ENCODE data around the gene KRT39.

The KRT39 gene

GRCh38 chr17:40962059-40962561, 4.6 kb downstream of the KRT39 start:
- no peak for TF ChIP-seq POLR2A (IDR thresholded peaks at IDR 0.05; ENCODE audit: low read depth, low read length)
- FAIRE-seq (no peak), DNase-seq (ENCODE audit: insufficient read length, low spot score) (no peak)

- DNase-seq (ENCODE audit: insufficient read length, low spot score) (no peak), FAIRE-seq (no peak)
- no peak for TF ChIP-seq POLR2A (IDR thresholded peaks at IDR 0.05; ENCODE audit: low read depth, low read length)
Observed at GRCh38 chr17:40961591-40961990, 5.2 kb downstream of the KRT39 start.

- no peak for DNase-seq (ENCODE audit: insufficient read length, low spot score)
- TF ChIP-seq POLR2A (IDR thresholded peaks at IDR 0.05; ENCODE audit: low read depth, low read length): no peak
- no peak for FAIRE-seq
Observed at GRCh38 chr17:40960144-40960543, 6.6 kb downstream of the KRT39 start.

GRCh38 chr17:40958086-40958953, 8.4 kb downstream of the KRT39 start:
- FAIRE-seq (no peak), DNase-seq (ENCODE audit: insufficient read length, low spot score) (no peak)
- no peak for TF ChIP-seq POLR2A (IDR thresholded peaks at IDR 0.05; ENCODE audit: low read depth, low read length)

- FAIRE-seq (peak; percentile 70), DNase-seq (ENCODE audit: insufficient read length, low spot score) (peak; percentile 45)
- TF ChIP-seq POLR2A (IDR thresholded peaks at IDR 0.05; ENCODE audit: low read depth, low read length): no peak
Observed at GRCh38 chr17:40956401-40957254, 10.1 kb downstream of the KRT39 start.

GRCh38 chr17:40953881-40954280, 12.9 kb downstream of the KRT39 start:
- no peak for DNase-seq (ENCODE audit: insufficient read length, low spot score)
- TF ChIP-seq POLR2A (IDR thresholded peaks at IDR 0.05; ENCODE audit: low read depth, low read length): no peak
- FAIRE-seq: no peak

GRCh38 chr17:40952661-40953060, 14.1 kb downstream of the KRT39 start:
- DNase-seq (ENCODE audit: insufficient read length, low spot score): no peak
- FAIRE-seq: no peak
- no peak for TF ChIP-seq POLR2A (IDR thresholded peaks at IDR 0.05; ENCODE audit: low read depth, low read length)

GRCh38 chr17:40952154-40952553, 14.6 kb downstream of the KRT39 start:
- DNase-seq (ENCODE audit: insufficient read length, low spot score): no peak
- no peak for TF ChIP-seq POLR2A (IDR thresholded peaks at IDR 0.05; ENCODE audit: low read depth, low read length)
- FAIRE-seq: no peak

GRCh38 chr17:40951011-40951622, 15.6 kb downstream of the KRT39 start:
- no peak for FAIRE-seq
- DNase-seq (ENCODE audit: insufficient read length, low spot score): no peak
- no peak for TF ChIP-seq POLR2A (IDR thresholded peaks at IDR 0.05; ENCODE audit: low read depth, low read length)

- TF ChIP-seq POLR2A (IDR thresholded peaks at IDR 0.05; ENCODE audit: low read depth, low read length): no peak
- no peak for FAIRE-seq
- DNase-seq (ENCODE audit: insufficient read length, low spot score): no peak
Observed at GRCh38 chr17:40950176-40950575, 16.6 kb downstream of the KRT39 start.

GRCh38 chr17:40949418-40949817, 17.3 kb downstream of the KRT39 start:
- no peak for FAIRE-seq
- TF ChIP-seq POLR2A (IDR thresholded peaks at IDR 0.05; ENCODE audit: low read depth, low read length): no peak
- no peak for DNase-seq (ENCODE audit: insufficient read length, low spot score)

- FAIRE-seq (no peak), DNase-seq (ENCODE audit: insufficient read length, low spot score) (no peak)
- TF ChIP-seq POLR2A (IDR thresholded peaks at IDR 0.05; ENCODE audit: low read depth, low read length): no peak
Observed at GRCh38 chr17:40947929-40948328, 18.8 kb downstream of the KRT39 start.

GRCh38 chr17:40945414-40945813, 21.3 kb downstream of the KRT39 start:
- DNase-seq (ENCODE audit: insufficient read length, low spot score): no peak
- FAIRE-seq: no peak
- TF ChIP-seq POLR2A (IDR thresholded peaks at IDR 0.05; ENCODE audit: low read depth, low read length): no peak

- TF ChIP-seq POLR2A (IDR thresholded peaks at IDR 0.05; ENCODE audit: low read depth, low read length): no peak
- DNase-seq (ENCODE audit: insufficient read length, low spot score) (no peak), FAIRE-seq (no peak)
Observed at GRCh38 chr17:40944531-40944930, 22.2 kb downstream of the KRT39 start.
